HFF-Myc (cell line): Measurements from ENCODE around the gene INSL3.

Source experiments
- DNase-seq: peaks from one replicate; pipeline ENCODE4 v3.0.0-alpha.2; 2011; ENCODE audit warnings: low read depth; ENCODE audit errors: extremely low read depth
- H3K4me3 ChIP-seq: replicated peaks from 2 replicates; pipeline ENCODE4 v1.5.1; 2011; ENCODE audit warnings: low read depth, mild to moderate bottlenecking, control low read depth, low read length
- TF ChIP-seq, protein P1 (sequence below): IDR thresholded peaks from 2 replicates; pipeline ENCODE4 v1.5.1; 2012; ENCODE audit warnings: mild to moderate bottlenecking, low read depth, low read length, control low read depth; ENCODE audit errors: missing control alignments

INSL3 gene, protein sequence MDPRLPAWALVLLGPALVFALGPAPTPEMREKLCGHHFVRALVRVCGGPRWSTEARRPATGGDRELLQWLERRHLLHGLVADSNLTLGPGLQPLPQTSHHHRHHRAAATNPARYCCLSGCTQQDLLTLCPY

DNA sequence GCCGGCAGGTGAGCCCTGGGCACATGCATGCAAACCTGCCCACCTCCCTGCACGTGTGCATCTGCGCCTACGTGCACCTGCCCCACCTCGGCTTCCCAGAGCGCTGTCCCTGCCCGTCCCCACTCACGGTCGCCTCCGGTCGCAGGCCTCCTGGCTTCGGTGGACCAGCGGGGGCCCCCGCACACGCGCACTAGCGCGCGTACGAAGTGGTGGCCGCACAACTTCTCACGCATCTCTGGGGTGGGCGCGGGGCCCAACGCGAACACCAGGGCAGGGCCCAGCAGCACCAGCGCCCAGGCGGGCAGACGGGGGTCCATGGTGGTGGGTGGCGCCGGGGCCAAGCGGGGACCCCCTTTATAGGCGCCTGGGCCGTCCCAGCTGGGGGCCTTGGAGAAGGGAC lies at the start of gene INSL3:
INSL3 (minus strand) TSS at position 330 of the 400 bp plus-strand sequence; CDS start at position 317, 13 bp downstream.
- TF ChIP-seq, protein P1, sequence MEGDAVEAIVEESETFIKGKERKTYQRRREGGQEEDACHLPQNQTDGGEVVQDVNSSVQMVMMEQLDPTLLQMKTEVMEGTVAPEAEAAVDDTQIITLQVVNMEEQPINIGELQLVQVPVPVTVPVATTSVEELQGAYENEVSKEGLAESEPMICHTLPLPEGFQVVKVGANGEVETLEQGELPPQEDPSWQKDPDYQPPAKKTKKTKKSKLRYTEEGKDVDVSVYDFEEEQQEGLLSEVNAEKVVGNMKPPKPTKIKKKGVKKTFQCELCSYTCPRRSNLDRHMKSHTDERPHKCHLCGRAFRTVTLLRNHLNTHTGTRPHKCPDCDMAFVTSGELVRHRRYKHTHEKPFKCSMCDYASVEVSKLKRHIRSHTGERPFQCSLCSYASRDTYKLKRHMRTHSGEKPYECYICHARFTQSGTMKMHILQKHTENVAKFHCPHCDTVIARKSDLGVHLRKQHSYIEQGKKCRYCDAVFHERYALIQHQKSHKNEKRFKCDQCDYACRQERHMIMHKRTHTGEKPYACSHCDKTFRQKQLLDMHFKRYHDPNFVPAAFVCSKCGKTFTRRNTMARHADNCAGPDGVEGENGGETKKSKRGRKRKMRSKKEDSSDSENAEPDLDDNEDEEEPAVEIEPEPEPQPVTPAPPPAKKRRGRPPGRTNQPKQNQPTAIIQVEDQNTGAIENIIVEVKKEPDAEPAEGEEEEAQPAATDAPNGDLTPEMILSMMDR: no peak
- no peak for DNase-seq
- H3K4me3 ChIP-seq: no peak within 1 kb of the TSS

DNA sequence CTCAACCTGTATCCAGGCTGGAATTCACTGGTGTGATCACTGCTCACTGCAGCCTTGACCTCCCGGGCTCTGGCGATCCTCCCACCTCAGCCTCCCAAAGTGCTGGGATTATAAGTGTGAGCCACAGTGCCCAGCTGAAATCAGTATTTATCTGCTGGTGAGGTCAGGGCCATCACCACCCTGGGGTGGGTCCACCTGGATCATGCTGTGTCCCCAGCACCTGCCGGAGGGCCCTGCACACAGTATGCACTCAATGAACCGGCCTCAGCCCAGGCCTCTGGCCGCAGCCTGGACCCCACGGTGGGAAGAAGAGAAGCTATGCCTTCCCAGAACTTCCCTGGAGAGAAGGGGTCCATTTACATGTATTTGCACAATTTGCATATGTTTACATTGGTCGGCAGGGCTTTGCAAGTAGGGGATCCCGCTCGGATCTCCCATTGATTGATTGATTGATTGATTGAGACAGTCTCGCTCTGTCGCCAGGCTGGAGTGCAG lies 47.8 kb upstream of the INSL3 start:
- no peak for DNase-seq
- no peak overlapping the region for H3K4me3 ChIP-seq
- TF ChIP-seq, protein P1: no peak

DNA sequence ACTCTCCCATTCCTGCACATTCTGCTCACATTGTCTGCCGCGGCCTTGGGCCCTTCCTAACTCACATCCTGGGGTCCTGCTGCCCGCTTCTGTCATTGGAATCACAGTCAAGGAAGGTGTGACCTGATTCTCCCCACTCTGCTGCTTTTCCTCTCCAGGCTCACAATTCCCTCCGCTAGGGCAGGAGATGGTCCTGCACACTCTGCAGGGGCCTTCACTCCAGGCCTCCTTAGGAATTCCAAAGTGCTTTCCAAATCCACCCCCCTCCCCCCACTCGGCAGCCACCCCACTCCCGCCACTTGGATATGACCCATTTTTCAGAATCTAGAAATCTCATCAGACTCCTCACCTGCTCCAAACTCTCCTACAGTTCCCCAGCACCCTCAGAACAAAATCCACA lies 47.4 kb upstream of the INSL3 start:
- TF ChIP-seq, protein P1: no peak
- no peak for DNase-seq
- no peak overlapping the region for H3K4me3 ChIP-seq

DNA sequence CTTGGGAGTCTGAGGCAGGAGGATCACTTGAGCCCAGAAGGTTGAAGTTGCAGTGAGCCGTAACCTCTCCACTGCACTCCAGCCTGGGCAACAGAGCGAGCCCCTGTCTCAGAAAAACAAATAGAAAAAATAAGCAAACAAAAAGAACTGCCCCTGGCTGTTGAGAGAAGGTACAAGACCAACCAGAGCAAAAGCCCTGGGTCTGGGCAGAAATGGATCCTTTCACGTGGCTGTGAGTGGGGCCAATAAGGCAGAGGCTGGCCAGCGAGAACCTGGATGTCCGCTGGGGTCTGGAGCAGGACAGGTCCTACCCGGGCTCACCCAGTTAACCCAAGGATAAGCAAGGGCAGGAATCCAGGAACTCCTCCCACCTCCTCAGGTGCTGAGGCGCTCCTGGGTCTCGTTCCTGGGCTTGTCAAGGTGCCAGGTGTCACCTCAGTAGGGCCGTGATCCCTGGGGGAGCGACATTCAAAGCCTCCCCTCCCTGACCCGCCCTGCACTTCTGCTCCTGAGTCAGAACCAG lies 45.7 kb upstream of the INSL3 start:
- TF ChIP-seq, protein P1: no peak
- H3K4me3 ChIP-seq: no peak overlapping the region
- DNase-seq: no peak

DNA sequence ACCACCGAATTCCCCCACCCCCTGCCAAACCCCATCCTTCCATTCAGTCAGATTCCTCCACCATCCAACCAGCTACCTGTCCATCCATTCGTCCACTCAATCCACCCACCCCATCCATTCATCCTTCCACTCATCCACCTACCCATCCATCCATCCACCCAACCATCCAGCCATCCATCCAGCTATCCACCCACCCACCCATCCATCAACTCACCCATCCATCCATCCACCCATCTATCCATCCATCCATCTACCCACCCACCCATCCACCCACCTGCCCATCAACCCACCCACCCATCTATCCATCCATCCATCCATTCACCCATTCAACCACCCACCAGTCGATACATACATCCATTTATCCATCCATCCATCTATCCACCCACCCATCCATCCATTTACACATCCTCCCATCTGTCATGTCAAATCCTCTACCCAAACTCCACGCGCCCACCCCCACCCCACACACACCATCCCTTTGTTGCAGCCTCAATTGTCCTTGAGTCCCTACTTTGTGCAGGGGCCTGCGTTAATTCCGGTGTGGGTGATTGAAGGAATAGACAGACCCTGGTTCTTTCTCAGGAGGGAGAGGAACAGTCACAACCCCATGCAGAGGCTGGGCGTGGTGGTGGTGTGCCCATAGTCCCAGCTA lies 45.1 kb upstream of the INSL3 start:
- H3K4me3 ChIP-seq: no peak overlapping the region
- DNase-seq: no peak
- TF ChIP-seq, protein P1: no peak

DNA sequence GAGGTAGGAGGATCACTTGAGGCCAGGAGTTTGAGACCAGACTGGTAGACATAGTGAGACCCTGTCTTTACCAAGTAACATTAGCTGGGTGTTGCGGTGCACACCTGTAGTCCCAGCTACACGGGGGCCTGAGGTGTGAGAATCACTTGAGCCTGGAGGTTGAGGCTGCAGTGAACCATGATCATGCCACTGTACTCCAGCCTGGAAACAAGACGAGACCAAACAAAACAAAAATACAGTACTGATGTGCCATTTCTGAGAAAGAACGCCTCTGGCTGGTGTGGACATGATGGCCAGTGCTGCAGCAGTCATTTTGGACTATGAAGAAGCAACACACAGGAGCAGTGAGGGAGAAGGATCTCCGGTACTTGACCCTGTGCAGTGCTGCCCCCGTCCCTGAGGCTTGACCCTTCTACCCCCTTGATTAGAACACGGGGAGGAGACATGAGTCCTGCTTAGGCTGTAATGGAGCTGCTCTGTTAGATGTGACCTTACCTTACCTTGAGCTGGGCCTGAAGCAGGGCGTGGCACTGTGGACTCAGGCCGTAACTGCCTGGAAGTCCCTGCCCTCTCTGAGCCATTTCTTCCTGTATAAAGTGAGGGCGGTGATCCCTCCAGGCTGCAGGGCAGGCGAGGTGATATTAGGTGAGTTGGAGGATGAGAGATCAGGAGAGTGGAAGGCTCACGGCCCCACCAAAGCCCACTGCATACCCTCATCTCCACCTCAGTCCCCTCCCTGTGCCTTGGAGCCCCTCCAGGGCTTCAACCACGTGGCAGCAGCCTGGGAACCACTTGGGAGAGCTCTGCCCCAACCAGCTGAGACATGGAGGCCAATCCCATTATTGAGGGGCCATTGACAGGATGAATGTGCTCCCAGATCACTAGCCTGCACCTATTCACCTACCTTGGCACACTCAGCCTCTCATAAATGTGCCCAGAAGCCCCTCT lies 44.3 kb upstream of the INSL3 start:
- DNase-seq: no peak
- TF ChIP-seq, protein P1: no peak

More for the DNA sequence above, 44.3 kb upstream of the INSL3 start:
- H3K4me3 ChIP-seq: no peak overlapping the region
